Keratinocyte (primary cell): Measurements from ENCODE around the gene RAD9A.

Experiments used
- EZH2 ChIP-seq: IDR thresholded peaks from one replicate; pipeline ENCODE4 v1.6.1; 2012; ENCODE audit warnings: inconsistent platforms, mild to moderate bottlenecking, low read length, moderate library complexity
- TF ChIP-seq, protein P1 (sequence below), 3 experiments: IDR thresholded peaks in 1 of 3; conservative IDR thresholded peaks in 1 of 3; optimal IDR thresholded peaks in 1 of 3; 2 replicates in 2 of 3; 3 replicates in 1 of 3; pipeline versions ENCODE3 to v1.5.1; 2011; ENCODE audit warnings: low read length in 3 of 3, mild to moderate bottlenecking in 3 of 3, moderate library complexity in 2 of 3, control low read depth in 1 of 3, inconsistent platforms in 1 of 3; ENCODE audit not compliant: insufficient read depth in 2 of 3; ENCODE audit errors: extremely low read depth in 1 of 3

DNA sequence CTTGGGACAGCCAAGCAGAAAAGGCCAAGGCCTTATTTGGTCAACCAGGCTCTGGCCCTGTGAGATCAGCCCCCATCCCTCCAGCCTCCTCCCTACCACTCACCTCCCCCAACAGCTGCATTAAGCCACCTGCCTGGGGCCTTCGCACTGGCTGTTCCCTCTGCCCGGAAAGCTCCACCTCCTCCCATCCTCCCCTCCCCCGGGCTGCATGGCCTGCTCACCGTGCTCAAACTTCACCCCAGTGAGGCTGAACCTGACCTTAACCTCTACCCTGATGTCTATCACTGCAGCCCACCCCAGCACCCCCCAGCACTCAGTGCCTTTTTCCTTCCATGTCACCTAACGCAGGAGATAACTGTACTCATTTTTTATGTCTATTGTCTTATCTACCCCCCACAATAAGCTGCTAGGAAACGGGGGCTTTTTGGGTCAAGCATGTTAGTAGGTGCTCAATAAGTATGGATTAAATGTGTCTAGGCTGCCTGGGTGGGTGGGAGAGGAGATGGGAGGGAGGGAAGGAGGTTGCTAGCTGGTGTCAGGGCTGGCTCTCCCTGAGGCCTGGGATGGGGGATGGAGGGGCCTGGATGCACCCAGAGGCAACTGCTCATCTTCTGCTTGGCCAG, 44.8 kb downstream of the RAD9A start:
- TF ChIP-seq, protein P1, sequence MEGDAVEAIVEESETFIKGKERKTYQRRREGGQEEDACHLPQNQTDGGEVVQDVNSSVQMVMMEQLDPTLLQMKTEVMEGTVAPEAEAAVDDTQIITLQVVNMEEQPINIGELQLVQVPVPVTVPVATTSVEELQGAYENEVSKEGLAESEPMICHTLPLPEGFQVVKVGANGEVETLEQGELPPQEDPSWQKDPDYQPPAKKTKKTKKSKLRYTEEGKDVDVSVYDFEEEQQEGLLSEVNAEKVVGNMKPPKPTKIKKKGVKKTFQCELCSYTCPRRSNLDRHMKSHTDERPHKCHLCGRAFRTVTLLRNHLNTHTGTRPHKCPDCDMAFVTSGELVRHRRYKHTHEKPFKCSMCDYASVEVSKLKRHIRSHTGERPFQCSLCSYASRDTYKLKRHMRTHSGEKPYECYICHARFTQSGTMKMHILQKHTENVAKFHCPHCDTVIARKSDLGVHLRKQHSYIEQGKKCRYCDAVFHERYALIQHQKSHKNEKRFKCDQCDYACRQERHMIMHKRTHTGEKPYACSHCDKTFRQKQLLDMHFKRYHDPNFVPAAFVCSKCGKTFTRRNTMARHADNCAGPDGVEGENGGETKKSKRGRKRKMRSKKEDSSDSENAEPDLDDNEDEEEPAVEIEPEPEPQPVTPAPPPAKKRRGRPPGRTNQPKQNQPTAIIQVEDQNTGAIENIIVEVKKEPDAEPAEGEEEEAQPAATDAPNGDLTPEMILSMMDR (optimal IDR thresholded peaks at IDR 0.05 in 1 of 3, IDR thresholded peaks at IDR 0.05 in 1 of 3, conservative IDR thresholded peaks at IDR 0.05 in 1 of 3; ENCODE audit: extremely low read depth in 1 of 3, insufficient read depth in 2 of 3, low read length in 3 of 3) = no peak
- no peak for TF ChIP-seq EZH2
